Activated T-cell treated with anti-CD3 and anti-CD28 coated beads, Interleukin-2, amount 50 U/mL, for 4 hours (primary cell): ENCODE results near the gene TRIM38. TPM values are rescaled to one million over a fixed set of nuclear protein-coding genes. Genes with fewer than 3 reads are reported as not detected.
"Not testable (repeated sequence)": the region's sequence is repeated elsewhere in the genome, so short reads cannot be mapped to it uniquely, and the experiment has no call there.

Experiments used
- ATAC-seq, 2 donors: fragments of 200-7000 bp; cut with Tn5 transposase; one replicate each; pipeline ENCODE4 v1.10.0; 2021
- DNase-seq: peaks from one replicate; pipeline ENCODE4 v3.0.0-alpha.2; 2020
- H3K27me3 Mint-ChIP-seq: one replicate; pipeline ENCODE4 v1.8.0; 2021; ENCODE audit warnings: low read depth, mixed read lengths
- H3K36me3 Mint-ChIP-seq: one replicate; pipeline ENCODE4 v1.8.0; 2022; ENCODE audit warnings: mixed read lengths; ENCODE audit not compliant: insufficient read depth
- H3K4me1 Mint-ChIP-seq: one replicate; pipeline ENCODE4 v1.8.0; 2021; ENCODE audit warnings: low read depth, mixed read lengths
- H3K4me3 Mint-ChIP-seq: one replicate; pipeline ENCODE4 v1.8.0; 2021; ENCODE audit warnings: mild to moderate bottlenecking, moderate library complexity, mixed read lengths
- H3K9me3 Mint-ChIP-seq: one replicate; pipeline ENCODE4 v1.8.0; 2021; ENCODE audit warnings: mixed read lengths
- total RNA-seq, 3 donors: library from RNA; stranded (reverse); gene quantifications; one replicate each; pipeline ENCODE4 v1.2.1, GENCODE V29; 2021

Gene TRIM38
- total RNA-seq, 3 donors from 2014 or later, result 9.3 to 14.5 (median 11.3) TPM

GRCh38 chr6:25972128-25972527 is 9.5 kb downstream of the TRIM38 start:
- ATAC-seq (no peak), DNase-seq (no peak)

GRCh38 chr6:25972902-25973301 is 10.3 kb downstream of the TRIM38 start:
- H3K27me3 Mint-ChIP-seq, result no peaks in the 10 kb centered on the region
- H3K36me3 Mint-ChIP-seq, result peaks cover 70% of the 10 kb centered on the region
- DNase-seq (no peak), ATAC-seq (no peak)
- H3K4me1 Mint-ChIP-seq, result peaks cover 53% of the 10 kb centered on the region
- H3K9me3 Mint-ChIP-seq, result no peaks in the 10 kb centered on the region
- no peak overlapping the region for H3K4me3 Mint-ChIP-seq

More at GRCh38 chr6:25972128-25972527, 9.5 kb downstream of the TRIM38 start:
- H3K27me3 Mint-ChIP-seq, result no peaks in the 10 kb centered on the region
- H3K4me1 Mint-ChIP-seq, result peaks cover 58% of the 10 kb centered on the region
- peaks cover 75% of the 10 kb centered on the region for H3K36me3 Mint-ChIP-seq
- H3K9me3 Mint-ChIP-seq, result no peaks in the 10 kb centered on the region
- no peak overlapping the region for H3K4me3 Mint-ChIP-seq

DNA sequence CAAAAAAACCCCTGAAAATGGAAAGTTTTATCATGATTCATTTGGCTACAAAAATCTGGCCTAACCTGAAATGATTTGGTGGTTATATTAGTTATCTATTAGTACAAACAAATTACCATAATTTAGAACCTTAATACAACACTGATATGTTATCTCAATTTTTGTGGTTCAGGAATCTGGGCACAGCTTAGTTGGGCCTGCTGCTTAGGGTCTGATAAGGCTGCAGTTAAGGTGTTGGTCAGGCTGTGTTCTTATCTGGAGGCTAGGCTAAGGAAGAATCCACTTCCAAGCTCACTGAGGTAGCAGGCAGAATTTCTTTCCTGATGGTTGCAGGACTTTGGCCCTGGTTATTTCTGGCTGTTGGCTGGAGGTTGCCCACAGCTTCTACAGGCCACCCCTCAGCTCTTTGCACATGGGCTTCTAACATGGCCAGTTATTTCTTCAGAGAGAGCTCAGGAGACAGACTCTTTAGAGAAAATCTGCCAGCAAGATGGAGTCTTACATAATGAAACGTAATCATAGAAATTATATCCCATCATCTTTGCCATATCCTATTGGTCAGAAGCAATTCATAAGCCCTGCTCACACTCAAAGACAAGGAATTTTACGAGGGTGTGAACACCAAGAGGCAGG is 11.4 kb downstream of the TRIM38 start:
- H3K4me1 Mint-ChIP-seq, result peaks cover 43% of the 10 kb centered on the region
- H3K36me3 Mint-ChIP-seq, result peaks cover 63% of the 10 kb centered on the region
- H3K27me3 Mint-ChIP-seq, result no peaks in the 10 kb centered on the region
- H3K9me3 Mint-ChIP-seq, result no peaks in the 10 kb centered on the region
- no peak for ATAC-seq
- no peak overlapping the region for H3K4me3 Mint-ChIP-seq
- no peak for DNase-seq

GRCh38 chr6:25975923-25976560 is 13.4 kb downstream of the TRIM38 start:
- peaks cover 31% of the 10 kb centered on the region for H3K4me1 Mint-ChIP-seq
- H3K27me3 Mint-ChIP-seq, result no peaks in the 10 kb centered on the region
- no peaks in the 10 kb centered on the region for H3K9me3 Mint-ChIP-seq
- no peak for DNase-seq
- peaks cover 56% of the 10 kb centered on the region for H3K36me3 Mint-ChIP-seq
- ATAC-seq, result peak; percentile 99
- no peak overlapping the region for H3K4me3 Mint-ChIP-seq

- no peaks in the 10 kb centered on the region for H3K9me3 Mint-ChIP-seq
- H3K4me3 Mint-ChIP-seq, result no peak overlapping the region
- ATAC-seq (no peak), DNase-seq (no peak)
- peaks cover 19% of the 10 kb centered on the region for H3K4me1 Mint-ChIP-seq
- H3K27me3 Mint-ChIP-seq, result no peaks in the 10 kb centered on the region
- peaks cover 56% of the 10 kb centered on the region for H3K36me3 Mint-ChIP-seq
Measured at GRCh38 chr6:25980935-25981334, 18.3 kb downstream of the TRIM38 start.

- DNase-seq (no peak), ATAC-seq (peak in 1 of 2 donors; percentile 50)
- H3K4me3 Mint-ChIP-seq, result no peak overlapping the region
- no peaks in the 10 kb centered on the region for H3K9me3 Mint-ChIP-seq
- no peaks in the 10 kb centered on the region for H3K27me3 Mint-ChIP-seq
- H3K36me3 Mint-ChIP-seq, result peaks cover 49% of the 10 kb centered on the region
- H3K4me1 Mint-ChIP-seq, result peaks cover 12% of the 10 kb centered on the region
Measured at GRCh38 chr6:25981568-25982263, 19.1 kb downstream of the TRIM38 start.

DNA sequence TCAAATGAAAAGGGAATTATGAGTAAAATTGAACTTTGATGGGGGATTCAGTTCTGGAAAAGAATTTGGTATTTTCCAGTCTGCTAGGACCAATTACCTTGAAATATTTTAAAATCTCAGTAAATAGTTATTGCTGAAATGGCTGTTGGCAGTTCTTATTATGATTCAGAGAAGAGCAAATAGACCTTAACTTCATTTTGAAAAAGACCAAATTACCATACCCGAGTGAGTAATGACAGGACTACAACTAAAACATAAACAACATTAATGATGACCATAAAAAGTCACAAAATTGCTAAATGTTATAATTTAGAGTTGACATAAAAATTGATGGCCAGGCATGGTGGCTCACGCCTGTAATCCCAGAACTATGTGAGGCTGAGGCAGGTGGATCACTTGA is 21.7 kb downstream of the TRIM38 start:
- Mint-ChIP-seq H3K4me3 (no peak overlapping the region), H3K9me3 (no peaks in the 10 kb centered on the region), H3K4me1 (peaks cover 7% of the 10 kb centered on the region), H3K27me3 (no peaks in the 10 kb centered on the region), H3K36me3 (peaks cover 48% of the 10 kb centered on the region)
- DNase-seq (no peak), ATAC-seq (no peak)

GRCh38 chr6:25987845-25988244 is 25.2 kb downstream of the TRIM38 start:
- H3K9me3 Mint-ChIP-seq, result no peaks in the 10 kb centered on the region
- H3K4me1 Mint-ChIP-seq, result peaks cover 12% of the 10 kb centered on the region
- no peak for DNase-seq
- ATAC-seq, result no peak
- peaks cover 27% of the 10 kb centered on the region for H3K36me3 Mint-ChIP-seq
- no peaks in the 10 kb centered on the region for H3K27me3 Mint-ChIP-seq
- H3K4me3 Mint-ChIP-seq, result no peak overlapping the region

- DNase-seq (no peak), ATAC-seq (no peak)
- no peaks in the 10 kb centered on the region for H3K9me3 Mint-ChIP-seq
- H3K4me1 Mint-ChIP-seq, result peaks cover 18% of the 10 kb centered on the region
- no peaks in the 10 kb centered on the region for H3K27me3 Mint-ChIP-seq
- H3K4me3 Mint-ChIP-seq, result no peak overlapping the region
- H3K36me3 Mint-ChIP-seq, result peaks cover 8% of the 10 kb centered on the region
Measured at GRCh38 chr6:25990172-25990873, 27.7 kb downstream of the TRIM38 start.

- DNase-seq (peak; percentile 8), ATAC-seq (peak; percentile 10 to 39)
- peaks cover 18% of the 10 kb centered on the region for H3K4me1 Mint-ChIP-seq
- no peaks in the 10 kb centered on the region for H3K9me3 Mint-ChIP-seq
- peak overlapping the region; percentile 94 for H3K4me3 Mint-ChIP-seq
- no peaks in the 10 kb centered on the region for H3K27me3 Mint-ChIP-seq
- H3K36me3 Mint-ChIP-seq, result peaks cover 6% of the 10 kb centered on the region
Measured at GRCh38 chr6:25991785-25992412, 29.3 kb downstream of the TRIM38 start.

GRCh38 chr6:25992413-25993340 is 30.1 kb downstream of the TRIM38 start:
- Mint-ChIP-seq H3K9me3 (no peaks in the 10 kb centered on the region), H3K4me3 (peak overlapping the region; percentile 94), H3K4me1 (peaks cover 18% of the 10 kb centered on the region), H3K36me3 (peaks cover 2% of the 10 kb centered on the region), H3K27me3 (no peaks in the 10 kb centered on the region)
- DNase-seq (peak; percentile 91), ATAC-seq (peak; percentile 96 to 98)

DNA sequence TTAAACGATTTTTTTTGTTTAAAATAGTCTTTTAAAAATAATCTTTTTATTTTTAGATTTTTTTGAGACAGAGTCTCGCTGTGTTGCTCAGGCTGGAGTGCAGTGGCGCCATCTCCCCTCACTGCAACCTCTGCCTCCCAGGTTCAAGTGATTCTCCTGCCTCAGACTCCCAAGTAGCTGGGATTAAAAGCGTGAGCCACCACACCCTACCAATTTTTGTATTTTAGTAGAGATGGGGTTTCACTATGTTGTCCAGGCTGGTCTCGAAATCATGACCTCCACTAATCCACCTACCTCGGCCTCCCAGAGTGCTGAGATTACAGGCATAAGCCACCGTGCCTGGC is 30.7 kb downstream of the TRIM38 start:
- not testable (repeated sequence) for ATAC-seq, H3K9me3 Mint-ChIP-seq, H3K36me3 Mint-ChIP-seq, H3K27me3 Mint-ChIP-seq, DNase-seq
- Mint-ChIP-seq H3K4me3 (peak overlapping the region; percentile 94), H3K4me1 (peaks cover 18% of the 10 kb centered on the region)

GRCh38 chr6:25995507-25995906 is 32.9 kb downstream of the TRIM38 start:
- Mint-ChIP-seq H3K4me3 (no peak overlapping the region), H3K9me3 (no peaks in the 10 kb centered on the region), H3K4me1 (peaks cover 18% of the 10 kb centered on the region), H3K36me3 (peaks cover 13% of the 10 kb centered on the region), H3K27me3 (no peaks in the 10 kb centered on the region)
- DNase-seq, result no peak
- no peak for ATAC-seq
